ENCODE results near the gene NAV2. TPM values are rescaled to one million over a fixed set of nuclear protein-coding genes. Genes with fewer than 3 reads are reported as not detected.

NAV2 gene
- total RNA-seq, 4 donors from 2014 or later: 9.1 to 34.7 (median 22.2) TPM

- no peak for DNase-seq (ENCODE audit: low spot score in 2 of 2)
- TF ChIP-seq EP300 (IDR thresholded peaks at IDR 0.05) (no peak), POLR2AphosphoS5 (IDR thresholded peaks at IDR 0.05) (no peak), POLR2A (IDR thresholded peaks at IDR 0.05) (no peak)
- TF ChIP-seq, protein P1, sequence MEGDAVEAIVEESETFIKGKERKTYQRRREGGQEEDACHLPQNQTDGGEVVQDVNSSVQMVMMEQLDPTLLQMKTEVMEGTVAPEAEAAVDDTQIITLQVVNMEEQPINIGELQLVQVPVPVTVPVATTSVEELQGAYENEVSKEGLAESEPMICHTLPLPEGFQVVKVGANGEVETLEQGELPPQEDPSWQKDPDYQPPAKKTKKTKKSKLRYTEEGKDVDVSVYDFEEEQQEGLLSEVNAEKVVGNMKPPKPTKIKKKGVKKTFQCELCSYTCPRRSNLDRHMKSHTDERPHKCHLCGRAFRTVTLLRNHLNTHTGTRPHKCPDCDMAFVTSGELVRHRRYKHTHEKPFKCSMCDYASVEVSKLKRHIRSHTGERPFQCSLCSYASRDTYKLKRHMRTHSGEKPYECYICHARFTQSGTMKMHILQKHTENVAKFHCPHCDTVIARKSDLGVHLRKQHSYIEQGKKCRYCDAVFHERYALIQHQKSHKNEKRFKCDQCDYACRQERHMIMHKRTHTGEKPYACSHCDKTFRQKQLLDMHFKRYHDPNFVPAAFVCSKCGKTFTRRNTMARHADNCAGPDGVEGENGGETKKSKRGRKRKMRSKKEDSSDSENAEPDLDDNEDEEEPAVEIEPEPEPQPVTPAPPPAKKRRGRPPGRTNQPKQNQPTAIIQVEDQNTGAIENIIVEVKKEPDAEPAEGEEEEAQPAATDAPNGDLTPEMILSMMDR (IDR thresholded peaks at IDR 0.05): no peak
- H3K27ac ChIP-seq: peak overlapping the region; percentile 4
Measured at GRCh38 chr11:19675397-19675796, 37.2 kb upstream of the NAV2 start.

DNA sequence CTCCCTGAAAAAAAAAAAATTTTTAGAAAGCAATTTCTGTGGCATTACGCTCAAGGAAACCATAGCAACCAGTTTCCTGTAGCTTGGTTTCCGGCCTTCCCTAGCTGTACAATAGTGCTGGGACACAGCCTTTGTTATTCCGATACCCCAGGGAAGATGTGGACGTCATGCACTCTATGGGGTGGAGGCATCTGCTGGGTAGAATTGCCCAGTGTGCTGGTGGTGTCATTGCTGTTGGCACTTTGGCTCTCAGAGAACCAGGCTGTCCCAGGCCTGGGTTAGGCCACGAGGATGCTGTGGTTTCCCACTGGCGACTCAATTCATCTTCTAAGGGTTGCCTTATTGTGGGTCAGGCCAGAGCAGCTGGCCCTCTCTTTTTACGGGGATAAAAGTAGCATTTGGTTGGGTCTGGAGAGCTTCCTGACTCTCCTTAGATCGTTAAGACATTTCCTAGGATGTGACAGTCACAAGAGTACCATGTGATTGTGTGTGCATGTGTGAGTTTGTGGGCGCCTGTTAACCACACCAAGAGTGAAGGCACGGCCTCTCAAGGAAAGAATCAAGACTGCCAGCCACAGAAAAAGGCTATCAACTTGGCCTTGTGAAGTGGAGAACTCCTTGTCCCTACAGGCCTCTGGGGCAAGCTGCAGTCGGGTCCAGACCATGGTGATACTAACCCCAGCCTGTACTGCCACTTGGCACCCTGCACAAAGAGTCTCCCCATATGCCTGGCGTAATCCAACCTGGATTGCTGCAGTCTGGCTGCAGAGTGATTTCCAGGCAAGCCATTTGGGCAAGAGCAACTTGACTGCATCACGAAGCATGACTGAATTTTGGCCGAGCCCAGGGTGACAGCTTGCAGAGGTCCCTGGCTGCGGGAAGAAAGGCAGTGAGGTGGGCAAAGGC, 35.9 kb upstream of the NAV2 start:
- Histone ChIP-seq H3K9me3 (no peaks in the 10 kb centered on the region), H3K36me3 (no peaks in the 10 kb centered on the region), H3K27ac (peak overlapping the region; percentile 61), H3K4me1 (peaks cover 68% of the 10 kb centered on the region), H3K4me3 (no peak overlapping the region), H3K27me3 (no peaks in the 10 kb centered on the region)
- WGBS: 67% methylated on average over 15 of the region's 15 CpGs
- TF ChIP-seq, protein P1 (IDR thresholded peaks at IDR 0.05): no peak
- TF ChIP-seq EP300 (IDR thresholded peaks at IDR 0.05): no peak
- TF ChIP-seq POLR2A (IDR thresholded peaks at IDR 0.05): no peak
- TF ChIP-seq POLR2AphosphoS5 (IDR thresholded peaks at IDR 0.05): peak in 1 of 3 donors; percentile 34
- DNase-seq (ENCODE audit: low spot score in 2 of 2): no peak

More at GRCh38 chr11:19675397-19675796, 37.2 kb upstream of the NAV2 start:
- 84% methylated on average over 5 of the region's 5 CpGs for WGBS
- no peaks in the 10 kb centered on the region for H3K9me3 ChIP-seq
- H3K4me1 ChIP-seq: peaks cover 67% of the 10 kb centered on the region
- no peak overlapping the region for H3K4me3 ChIP-seq
- no peaks in the 10 kb centered on the region for H3K27me3 ChIP-seq
- no peaks in the 10 kb centered on the region for H3K36me3 ChIP-seq

- WGBS: 59% methylated on average over 8 of the region's 8 CpGs
- Histone ChIP-seq H3K4me3 (no peak overlapping the region), H3K4me1 (peaks cover 74% of the 10 kb centered on the region), H3K9me3 (no peaks in the 10 kb centered on the region), H3K27ac (peak overlapping the region; percentile 61), H3K36me3 (no peaks in the 10 kb centered on the region), H3K27me3 (no peaks in the 10 kb centered on the region)
- TF ChIP-seq EP300 (IDR thresholded peaks at IDR 0.05): no peak
- TF ChIP-seq, protein P1 (IDR thresholded peaks at IDR 0.05): no peak
- no peak for TF ChIP-seq POLR2A (IDR thresholded peaks at IDR 0.05)
- no peak for TF ChIP-seq POLR2AphosphoS5 (IDR thresholded peaks at IDR 0.05)
- DNase-seq (ENCODE audit: low spot score in 2 of 2): no peak
Measured at GRCh38 chr11:19677381-19678080, 35.1 kb upstream of the NAV2 start.

- 24% methylated on average over 12 of the region's 12 CpGs for WGBS
- Histone ChIP-seq H3K27ac (peak overlapping the region; percentile 81), H3K36me3 (no peaks in the 10 kb centered on the region), H3K4me1 (peaks cover 68% of the 10 kb centered on the region), H3K27me3 (no peaks in the 10 kb centered on the region), H3K9me3 (no peaks in the 10 kb centered on the region), H3K4me3 (no peak overlapping the region)
- TF ChIP-seq, protein P1 (IDR thresholded peaks at IDR 0.05): no peak
- TF ChIP-seq POLR2AphosphoS5 (IDR thresholded peaks at IDR 0.05): peak in 2 of 3 donors; percentile 70 to 81
- TF ChIP-seq EP300 (IDR thresholded peaks at IDR 0.05): peak; percentile 61
- DNase-seq (ENCODE audit: low spot score in 2 of 2): peak; percentile 91 to 94
Measured at GRCh38 chr11:19679952-19680828, 32.4 kb upstream of the NAV2 start.
